PC-3 (cell line): ENCODE measurements around the gene NDC1. TPM values are rescaled to one million over a fixed set of nuclear protein-coding genes. Genes with fewer than 3 reads are reported as not detected.

Experiments
- ATAC-seq: fragments of 200-7000 bp; cut with Tn5 transposase; 2 replicates; pipeline ENCODE4 v1.9.1; 2020; ENCODE audit warnings: mild to moderate bottlenecking, moderate library complexity
- BruUV-seq: library from RNA; stranded (reverse); fragments of 400-500 nt; replicated peaks from 2 replicates; lab custom pipeline; 2021; lab: Mats Ljungman, UMichigan
- CTCF ChIA-PET: fragments of 300-600 bp; sonication (Branson Sonifier 250); formaldehyde crosslinking; loops from one replicate; lab custom pipeline; 2022; ENCODE audit warnings: antibody characterized with exemption; lab: Charles Lee
- POLR2A ChIA-PET: fragments of 300-600 bp; sonication (Branson Sonifier 250); formaldehyde crosslinking; loops from one replicate; lab custom pipeline; 2022; ENCODE audit warnings: antibody characterized with exemption; ENCODE audit not compliant: unreplicated experiment; lab: Charles Lee
- DNase-seq: peaks from one replicate; pipeline ENCODE4 v3.0.0-alpha.2; 2015
- H2AFZ ChIP-seq: fragments of 300-600 bp; sonication (generic); 2 replicates; pipeline ENCODE4 v1.6.0; 2016; ENCODE audit warnings: antibody characterized with exemption, low read length
- H3F3A ChIP-seq: fragments of 300-600 bp; sonication (generic); one replicate; pipeline ENCODE4 v1.6.0; 2017; ENCODE audit warnings: antibody characterized with exemption, low read length, control low read depth, mild to moderate bottlenecking; ENCODE audit not compliant: unreplicated experiment
- H3K27ac ChIP-seq: fragments of 300-600 bp; sonication (generic); 2 replicates; pipeline ENCODE4 v1.5.1; 2016; ENCODE audit warnings: mild to moderate bottlenecking, low read length
- H3K27me3 ChIP-seq: fragments of 300-600 bp; sonication (generic); 2 replicates; pipeline ENCODE4 v1.6.1; 2016; ENCODE audit warnings: low read length, mixed read lengths
- H3K36me3 ChIP-seq: fragments of 300-600 bp; sonication (generic); 2 replicates; pipeline ENCODE4 v1.6.1; 2016; ENCODE audit warnings: low read depth, mixed run types, low read length, mixed read lengths
- H3K4me1 ChIP-seq: fragments of 300-600 bp; sonication (generic); 2 replicates; pipeline ENCODE4 v1.5.1; 2016; ENCODE audit warnings: low read length; ENCODE audit not compliant: insufficient read depth
- H3K4me2 ChIP-seq: fragments of 300-600 bp; sonication (generic); 2 replicates; pipeline ENCODE4 v1.6.0; 2016; ENCODE audit warnings: low read length
- H3K4me3 ChIP-seq: fragments of 300-600 bp; sonication (generic); 2 replicates; pipeline ENCODE4 v1.5.1; 2016; ENCODE audit warnings: mild to moderate bottlenecking, low read length, mixed read lengths
- H3K79me2 ChIP-seq: fragments of 300-600 bp; sonication (generic); 2 replicates; pipeline ENCODE4 v1.6.1; 2017; ENCODE audit warnings: low read length, mixed read lengths
- H3K9ac ChIP-seq: fragments of 300-600 bp; sonication (generic); 2 replicates; pipeline ENCODE4 v1.6.0; 2016; ENCODE audit warnings: mild to moderate bottlenecking, low read length
- H3K9me2 ChIP-seq: fragments of 300-600 bp; sonication (generic); replicated peaks from 2 replicates; pipeline ENCODE4 v1.6.1; 2016; ENCODE audit warnings: mixed run types, low read length, mixed read lengths
- H3K9me3 ChIP-seq: fragments of 300-600 bp; sonication (generic); 2 replicates; pipeline ENCODE4 v1.6.1; 2016; ENCODE audit warnings: low read length, mixed read lengths
- H4K20me1 ChIP-seq: fragments of 300-600 bp; sonication (generic); 2 replicates; pipeline ENCODE4 v1.6.1; 2016; ENCODE audit warnings: low read length, mixed read lengths
- CTCF ChIP-seq: fragments of 300-600 bp; sonication (generic); conservative IDR thresholded peaks from 2 replicates; pipeline ENCODE4 v1.5.1; 2017; ENCODE audit warnings: antibody characterized with exemption, low read depth, mild to moderate bottlenecking, low read length
- EZH2 ChIP-seq: fragments of 300-600 bp; sonication (generic); IDR thresholded peaks from one replicate; pipeline ENCODE4 v1.6.1; 2017; ENCODE audit warnings: antibody characterized with exemption, mild to moderate bottlenecking, low read length; ENCODE audit not compliant: unreplicated experiment
- EZH2phosphoT487 ChIP-seq: fragments of 300-600 bp; sonication (generic); IDR thresholded peaks from 2 replicates; pipeline ENCODE4 v1.6.1; 2018; ENCODE audit warnings: mild to moderate bottlenecking, antibody characterized with exemption, low read length, borderline replicate concordance
- intact Hi-C: fragments of 100-400 bp; cut with micrococcal nuclease; formaldehyde crosslinking; loops from 2 replicates; pipeline ENCODE4 v1.9.0; 2023
- total RNA-seq: library from RNA; depleted of rRNA; stranded (reverse); fragments of >200 nt; gene quantifications from 2 replicates; pipeline ENCODE4 v1.2.3, GENCODE V29; 2014

NDC1 gene
- total RNA-seq, 1 experiment from 2014 or later: 63.6 TPM

DNA sequence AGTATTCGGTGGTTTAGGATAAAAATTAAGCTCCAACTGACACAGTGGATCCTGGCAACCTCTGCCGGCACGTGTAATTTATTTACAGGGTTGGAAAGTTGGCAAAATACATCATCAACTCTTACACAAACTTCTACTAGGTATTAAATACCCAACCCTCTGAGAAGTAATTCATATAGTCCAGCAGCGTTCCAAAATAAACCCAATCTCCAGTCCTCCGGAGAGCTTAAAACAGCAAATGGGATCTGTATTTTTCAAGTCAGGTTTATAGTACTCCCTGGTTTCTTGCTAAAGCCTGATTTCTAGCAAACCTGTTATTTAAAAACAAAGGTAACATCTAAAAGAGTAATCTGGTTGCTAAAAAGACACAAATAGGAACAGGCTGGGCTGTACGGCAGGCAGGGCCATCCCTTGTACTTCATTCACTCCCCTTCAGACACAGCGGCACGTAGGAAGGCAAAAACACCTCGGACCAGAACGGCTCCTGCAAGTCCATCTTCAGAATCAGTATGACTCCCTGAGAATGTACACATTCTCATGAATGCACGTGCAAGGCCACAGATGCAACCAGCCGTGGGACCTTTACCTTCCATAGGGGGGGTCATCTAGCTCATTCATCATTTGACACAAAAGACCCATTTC is 107.8 kb downstream of the NDC1 start:
- H3F3A ChIP-seq: peaks cover 3% of the 10 kb centered on the region
- no peak overlapping the region for H3K4me3 ChIP-seq
- no peak overlapping the region for H3K4me2 ChIP-seq
- H3K9ac ChIP-seq: no peak overlapping the region
- DNase-seq: no peak
- H3K9me2 ChIP-seq: no peaks in the 10 kb centered on the region
- H3K36me3 ChIP-seq: no peaks in the 10 kb centered on the region
- intact Hi-C loops: loop anchor here (10.0 kb wide), 1 partner anchor 136 kb away; no protein-coding TSS in a partner anchor
- no peaks in the 10 kb centered on the region for H3K27me3 ChIP-seq
- ATAC-seq: no peak
- H3K27ac ChIP-seq: no peak overlapping the region
- ChIA-PET POLR2A (no interaction called here), CTCF (no interaction called here)
- BruUV-seq: no TSS peak
- H3K9me3 ChIP-seq: no peaks in the 10 kb centered on the region
- H3K79me2 ChIP-seq: peaks cover 16% of the 10 kb centered on the region; the same call in 1 of the 2 replicates
- TF ChIP-seq CTCF (no peak), EZH2 (no peak), EZH2phosphoT487 (no peak)
- no peaks in the 10 kb centered on the region for H4K20me1 ChIP-seq
- H3K4me1 ChIP-seq: peaks cover 37% of the 10 kb centered on the region
- H2AFZ ChIP-seq: no peak overlapping the region

DNA sequence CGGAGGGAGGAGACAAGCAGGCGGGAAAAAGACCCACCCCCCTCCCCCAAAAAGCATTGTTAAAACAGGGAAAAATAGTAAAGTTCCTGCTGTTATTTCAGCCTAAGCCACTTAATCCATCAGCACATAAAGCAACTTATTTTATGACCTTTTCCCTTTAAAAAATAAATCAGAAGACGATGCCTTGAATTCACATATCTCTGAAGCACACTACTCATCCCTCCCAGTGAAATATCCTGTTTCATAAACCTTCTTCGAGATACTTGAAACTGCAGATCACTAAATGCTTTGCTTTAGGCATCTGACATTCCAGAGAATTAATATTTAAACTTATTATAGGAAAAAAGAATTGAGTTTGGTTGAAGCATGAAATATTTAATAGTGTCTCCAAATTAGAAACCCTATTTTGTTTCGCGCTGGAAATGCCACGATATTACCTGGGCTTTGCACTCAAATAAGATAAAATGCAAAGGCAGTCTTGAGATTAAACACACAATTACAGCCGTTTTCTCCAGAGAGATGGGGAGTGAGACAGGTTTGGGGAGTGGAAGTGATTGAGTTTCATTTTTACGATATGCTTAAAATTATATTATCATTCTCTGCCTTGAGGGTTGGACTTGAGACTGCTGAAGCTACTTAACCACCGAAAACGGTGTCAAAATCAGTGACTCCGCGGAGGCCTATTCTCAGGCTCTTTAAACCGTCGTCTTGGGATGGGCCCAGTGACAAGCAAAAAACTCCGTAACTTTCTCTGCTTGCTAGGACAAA is 108.5 kb downstream of the NDC1 start:
- Histone ChIP-seq H4K20me1 (no peaks in the 10 kb centered on the region), H2AFZ (no peak overlapping the region), H3K9me3 (no peaks in the 10 kb centered on the region), H3K9ac (no peak overlapping the region), H3F3A (peaks cover 3% of the 10 kb centered on the region), H3K9me2 (no peaks in the 10 kb centered on the region), H3K4me3 (no peak overlapping the region), H3K4me2 (no peak overlapping the region), H3K27ac (no peak overlapping the region), H3K27me3 (no peaks in the 10 kb centered on the region), H3K36me3 (no peaks in the 10 kb centered on the region), H3K4me1 (peaks cover 30% of the 10 kb centered on the region), H3K79me2 (peaks cover 16% of the 10 kb centered on the region; the same call in 1 of the 2 replicates)
- POLR2A ChIA-PET: no interaction called here
- no peak for TF ChIP-seq CTCF
- TF ChIP-seq EZH2phosphoT487: no peak
- no peak for TF ChIP-seq EZH2
- DNase-seq (no peak), ATAC-seq (no peak)
- no TSS peak for BruUV-seq
- intact Hi-C loops: loop anchor here (10.0 kb wide), 1 partner anchor 135 kb away; no protein-coding TSS in a partner anchor
- CTCF ChIA-PET: no interaction called here
